Testis (tissue), 2 donors: ENCODE measurements around the gene CUTC.

Experiments
- POLR2A ChIP-seq: fragments of 450-650 bp; IDR thresholded peaks from one replicate; pipeline ENCODE4 v1.6.1; 2017; ENCODE audit warnings: antibody characterized with exemption, mild to moderate bottlenecking, moderate library complexity
- TF ChIP-seq, protein P1 (sequence below), 3 experiments: fragments of 450-650 bp in 2 of 3; fragments of 200-600 bp in 1 of 3; sonication (generic) in 1 of 3; IDR thresholded peaks; one replicate each; pipeline ENCODE4 v1.5.1; 2016 to 2019; ENCODE audit warnings: antibody characterized with exemption in 3 of 3, mild to moderate bottlenecking in 2 of 3, moderate library complexity in 1 of 3

DNA sequence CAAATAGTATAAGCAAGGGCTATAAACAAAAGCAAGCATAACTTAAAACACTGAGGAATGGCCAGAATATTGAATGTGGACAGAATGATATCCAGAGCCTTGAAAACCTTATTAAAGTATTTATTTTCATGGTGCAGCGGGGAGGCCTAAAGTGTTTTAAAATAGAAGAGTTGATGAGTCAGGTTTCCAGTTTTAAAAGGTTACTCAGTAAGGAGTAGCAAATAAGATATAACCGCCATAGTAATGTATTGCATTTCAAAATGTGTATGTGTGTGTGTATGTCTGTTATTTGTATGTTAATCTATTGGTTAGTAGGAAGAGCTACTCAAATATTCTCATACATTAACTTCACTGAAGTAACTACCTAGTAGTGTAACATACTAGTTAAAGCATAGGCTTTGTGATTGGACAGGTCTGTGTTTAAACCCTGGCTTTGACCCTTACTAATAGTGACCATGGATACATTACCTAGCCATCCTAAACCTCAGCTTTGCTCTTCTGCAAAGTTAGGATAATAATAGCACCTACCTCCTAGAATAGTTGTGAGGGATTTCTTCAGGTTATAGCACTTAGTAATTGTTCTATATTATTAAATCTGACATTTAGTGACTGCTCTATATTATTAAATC lies 16.9 kb downstream of the CUTC start:
- TF ChIP-seq, protein P1, sequence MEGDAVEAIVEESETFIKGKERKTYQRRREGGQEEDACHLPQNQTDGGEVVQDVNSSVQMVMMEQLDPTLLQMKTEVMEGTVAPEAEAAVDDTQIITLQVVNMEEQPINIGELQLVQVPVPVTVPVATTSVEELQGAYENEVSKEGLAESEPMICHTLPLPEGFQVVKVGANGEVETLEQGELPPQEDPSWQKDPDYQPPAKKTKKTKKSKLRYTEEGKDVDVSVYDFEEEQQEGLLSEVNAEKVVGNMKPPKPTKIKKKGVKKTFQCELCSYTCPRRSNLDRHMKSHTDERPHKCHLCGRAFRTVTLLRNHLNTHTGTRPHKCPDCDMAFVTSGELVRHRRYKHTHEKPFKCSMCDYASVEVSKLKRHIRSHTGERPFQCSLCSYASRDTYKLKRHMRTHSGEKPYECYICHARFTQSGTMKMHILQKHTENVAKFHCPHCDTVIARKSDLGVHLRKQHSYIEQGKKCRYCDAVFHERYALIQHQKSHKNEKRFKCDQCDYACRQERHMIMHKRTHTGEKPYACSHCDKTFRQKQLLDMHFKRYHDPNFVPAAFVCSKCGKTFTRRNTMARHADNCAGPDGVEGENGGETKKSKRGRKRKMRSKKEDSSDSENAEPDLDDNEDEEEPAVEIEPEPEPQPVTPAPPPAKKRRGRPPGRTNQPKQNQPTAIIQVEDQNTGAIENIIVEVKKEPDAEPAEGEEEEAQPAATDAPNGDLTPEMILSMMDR (IDR thresholded peaks at IDR 0.05): no peak
- TF ChIP-seq POLR2A: no peak
